ENCODE data around the gene LIPC.

The LIPC gene

DNA sequence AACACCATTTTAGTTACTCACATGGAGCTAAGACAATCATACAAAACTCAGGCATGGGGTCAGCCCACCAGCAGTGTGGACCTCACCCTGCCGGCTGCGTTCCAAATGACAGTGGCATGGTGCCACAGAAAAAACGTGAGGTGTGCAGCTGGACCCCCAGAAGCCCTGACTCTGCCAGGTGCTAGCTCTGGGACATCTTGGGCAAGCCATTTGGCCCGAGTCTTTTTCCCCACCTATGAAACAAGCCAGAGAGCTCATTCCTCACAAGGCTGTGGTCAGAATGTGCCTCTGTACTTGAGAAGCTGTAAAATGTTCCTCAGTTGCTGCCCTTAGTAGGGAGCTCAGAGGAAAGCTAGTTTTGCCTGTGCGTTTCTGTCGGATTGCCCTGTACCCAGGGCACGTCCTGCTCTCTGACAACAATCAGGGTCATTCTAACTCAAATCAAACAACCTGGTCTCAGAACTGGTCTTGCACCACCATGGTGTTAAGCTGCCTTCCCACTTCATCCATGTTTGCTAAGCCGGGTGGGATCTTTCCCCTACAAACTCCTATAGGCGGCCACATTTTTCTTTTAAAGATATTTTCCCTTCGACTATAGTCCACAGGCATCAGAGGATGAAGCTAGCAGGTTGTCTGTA lies 44.9 kb downstream of the LIPC start:
- DNase-seq, result no peak

DNA sequence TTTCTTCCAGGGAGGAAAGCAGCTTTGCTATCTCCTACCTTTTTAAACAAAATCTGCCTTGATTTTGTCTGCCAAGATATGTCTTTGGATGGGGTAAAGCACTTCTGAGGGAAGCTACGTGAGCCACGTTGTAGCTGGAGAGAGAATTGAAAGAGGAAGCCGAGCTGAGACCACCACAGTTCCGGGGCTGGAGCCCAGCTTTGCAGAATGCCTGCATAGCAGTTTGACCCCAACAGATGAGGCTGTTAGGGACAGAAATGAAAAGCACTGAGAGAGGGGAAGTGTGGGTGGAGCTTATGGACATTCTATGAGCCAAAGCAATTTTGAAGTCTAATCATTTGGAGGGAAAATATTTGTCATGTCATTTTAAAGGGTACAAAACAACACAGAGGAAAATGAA lies 45.4 kb downstream of the LIPC start:
- DNase-seq, result no peak

DNA sequence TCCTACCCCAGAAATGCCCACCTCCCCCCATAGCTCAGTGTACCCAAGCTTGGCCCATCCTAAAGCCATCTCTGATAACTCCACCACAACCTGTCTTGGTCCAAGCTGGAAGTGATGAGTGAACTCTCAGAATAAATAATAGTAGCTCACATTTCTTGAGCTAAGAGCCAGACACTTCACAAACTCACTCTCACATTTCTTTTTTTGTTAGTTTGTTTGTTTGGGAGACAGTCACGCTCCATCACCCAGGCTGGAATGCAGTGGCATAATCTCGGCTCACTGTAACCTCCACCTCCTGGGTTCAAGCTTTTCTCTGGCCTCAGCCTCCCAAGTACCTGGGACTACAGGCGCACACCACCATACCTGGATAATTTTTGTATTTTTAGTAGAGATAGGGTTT lies 46.2 kb downstream of the LIPC start:
- DNase-seq, result no peak

DNA sequence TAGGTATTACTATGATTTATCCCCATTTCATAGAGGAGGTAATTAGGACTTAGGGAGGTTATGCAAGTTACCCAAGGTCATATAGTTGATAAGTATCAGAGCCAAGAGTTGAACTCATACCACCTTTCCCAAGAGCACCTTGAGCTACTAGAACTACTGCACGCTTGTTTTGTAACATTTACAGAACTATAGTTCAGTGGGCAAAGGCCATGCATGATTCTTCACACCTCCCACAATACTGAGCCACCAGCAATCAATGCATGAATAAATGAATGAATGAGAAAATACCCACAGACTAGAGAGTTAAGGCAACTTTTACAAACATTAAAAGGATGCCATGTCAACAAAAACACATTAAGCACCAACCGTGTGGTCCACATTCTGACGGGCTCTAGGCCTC lies 46.8 kb downstream of the LIPC start:
- no peak for DNase-seq

DNA sequence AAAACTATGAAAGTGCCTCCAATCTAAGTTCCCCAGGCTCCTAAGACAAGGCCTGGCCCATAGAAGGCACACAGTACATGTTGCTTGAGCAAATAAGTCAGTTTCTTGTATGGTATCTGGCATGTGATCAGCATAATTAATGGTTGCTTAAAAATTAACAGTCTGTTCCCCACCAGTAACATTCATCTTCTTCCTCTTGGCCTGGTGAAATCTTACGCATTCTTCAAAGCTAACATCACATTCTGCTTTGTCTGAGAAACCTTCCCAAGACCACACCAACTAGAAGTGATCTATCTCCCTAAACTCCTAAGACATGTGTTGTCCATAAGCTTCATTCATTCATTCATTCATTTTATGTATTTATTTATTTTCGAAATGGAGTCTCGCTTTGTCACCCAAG lies 48.1 kb downstream of the LIPC start:
- no peak for DNase-seq

DNA sequence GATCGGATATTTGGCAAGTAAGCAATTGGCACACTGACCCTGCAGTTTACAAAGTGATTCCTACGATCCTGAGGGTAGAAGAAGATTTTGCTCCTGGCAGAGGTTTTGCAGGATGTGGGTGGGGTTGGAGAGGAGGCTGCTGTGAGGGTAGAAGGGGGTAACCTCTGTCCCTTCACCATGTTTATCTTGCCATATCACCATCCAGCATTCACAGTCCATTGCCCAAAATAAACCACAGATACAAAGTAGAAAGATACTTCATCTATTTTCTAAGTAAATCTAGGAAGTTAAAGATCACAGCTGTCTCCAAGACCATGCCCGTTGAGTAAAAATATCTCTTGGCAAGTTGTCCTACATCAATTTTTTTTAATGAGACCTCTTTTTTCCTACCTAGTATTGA lies 51.6 kb downstream of the LIPC start:
- DNase-seq, result no peak

DNA sequence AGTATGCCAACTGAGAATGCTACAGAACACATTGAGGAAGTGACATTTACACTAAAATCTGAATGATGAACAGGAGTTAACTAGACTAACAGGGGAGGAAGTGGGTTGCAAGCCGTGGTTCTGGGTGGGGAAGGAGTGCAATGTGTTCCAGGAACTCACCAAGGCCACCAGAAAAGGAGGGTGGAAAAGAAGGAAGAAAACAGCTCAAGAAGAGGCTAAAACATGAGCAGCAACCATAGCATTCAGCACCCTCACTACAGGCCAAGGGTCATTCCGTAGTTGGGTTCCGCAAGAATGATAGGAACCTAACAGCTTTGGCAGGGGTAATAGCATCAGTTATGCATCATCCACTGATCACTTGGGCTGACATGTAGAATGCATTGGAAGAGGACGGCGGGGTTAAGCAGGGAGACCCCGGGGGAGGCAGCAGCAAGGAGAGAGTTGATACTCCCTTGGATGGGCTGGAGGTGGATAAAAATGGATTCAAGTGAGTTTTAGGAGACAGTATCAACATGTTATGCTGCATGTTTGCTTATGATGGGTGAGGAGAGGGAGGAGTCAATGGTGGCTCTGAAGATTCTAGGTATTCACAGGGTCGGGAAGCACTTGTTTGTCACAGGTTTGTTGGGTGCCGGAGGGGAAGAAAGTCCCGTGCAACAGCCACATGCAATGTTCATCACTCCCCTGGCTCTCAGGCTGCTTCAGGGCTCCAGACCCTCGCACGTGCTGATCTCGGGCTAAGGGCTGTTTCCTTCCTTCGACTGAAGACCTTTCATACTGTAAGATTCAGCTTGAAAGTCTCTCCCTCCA lies 53.2 kb downstream of the LIPC start:
- DNase-seq, result no peak

DNA sequence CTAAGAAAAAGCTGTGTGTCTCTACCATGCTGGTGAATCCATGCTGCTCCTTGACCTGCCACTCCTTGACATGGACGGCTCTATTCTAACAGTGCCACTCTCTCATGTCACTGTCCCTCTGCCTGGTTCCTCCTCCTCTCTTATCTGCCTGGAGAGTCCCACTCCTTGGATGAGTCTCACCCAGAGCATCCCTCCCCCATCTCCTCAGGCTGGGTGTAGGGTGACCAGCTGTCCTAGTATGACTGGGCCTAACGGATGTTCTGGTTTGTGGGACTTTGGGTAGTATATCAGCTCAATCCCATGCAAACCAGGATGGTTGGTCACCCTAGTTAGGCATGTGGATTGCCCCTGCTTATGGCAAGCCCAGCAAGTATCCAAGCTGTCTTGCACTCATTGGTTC lies 54.3 kb downstream of the LIPC start:
- no peak for DNase-seq

DNA sequence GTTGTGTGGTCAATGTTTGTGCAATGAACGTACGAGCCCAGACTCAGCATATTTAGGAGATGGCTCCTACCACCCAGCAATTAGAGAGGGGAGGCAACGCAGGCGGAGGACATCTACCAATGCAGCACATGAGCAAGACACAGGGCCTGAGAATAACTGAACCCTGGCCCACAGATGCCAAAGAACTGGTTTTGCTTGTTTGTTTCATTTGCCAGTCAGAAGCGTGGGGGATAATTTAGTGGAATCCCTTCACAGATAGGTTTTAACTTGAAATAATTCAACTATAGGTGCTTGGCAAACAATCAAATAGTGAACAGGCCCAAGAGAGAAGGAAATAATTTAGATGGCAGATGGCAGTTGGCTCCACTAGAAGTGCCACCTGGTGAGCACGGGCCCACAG lies 54.8 kb downstream of the LIPC start:
- DNase-seq, result no peak

DNA sequence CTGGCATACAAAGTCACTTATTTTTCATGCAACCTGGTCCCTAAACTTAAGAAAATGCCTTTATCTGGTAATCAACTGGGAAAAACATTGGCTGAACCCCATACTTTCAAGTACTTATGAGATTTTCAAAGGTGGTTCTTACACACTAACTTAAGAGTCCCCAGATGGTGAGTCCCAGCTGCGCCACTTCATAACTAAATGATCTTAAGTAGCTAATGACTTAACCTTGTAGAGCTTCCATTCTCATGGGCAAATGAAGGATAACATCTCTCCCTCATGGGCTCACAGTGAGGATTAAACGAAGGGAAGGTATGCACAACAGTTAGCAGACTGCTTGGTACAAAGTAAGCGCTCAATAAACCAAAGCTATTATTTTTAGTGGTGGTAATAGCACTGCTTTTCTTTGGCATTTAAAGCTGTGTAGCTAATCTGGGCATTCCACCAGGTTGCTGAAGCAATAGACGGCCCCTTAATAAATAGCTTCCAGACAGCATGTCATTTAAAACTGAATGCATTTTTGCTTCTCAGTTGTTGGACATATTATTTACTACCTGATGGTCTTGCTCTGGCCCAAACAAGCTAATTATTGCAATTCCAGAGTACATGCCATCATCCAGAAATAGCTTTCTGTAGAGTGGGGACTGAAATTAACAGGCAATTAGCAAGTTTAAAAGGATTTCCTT lies 55.4 kb downstream of the LIPC start:
- no peak for DNase-seq

DNA sequence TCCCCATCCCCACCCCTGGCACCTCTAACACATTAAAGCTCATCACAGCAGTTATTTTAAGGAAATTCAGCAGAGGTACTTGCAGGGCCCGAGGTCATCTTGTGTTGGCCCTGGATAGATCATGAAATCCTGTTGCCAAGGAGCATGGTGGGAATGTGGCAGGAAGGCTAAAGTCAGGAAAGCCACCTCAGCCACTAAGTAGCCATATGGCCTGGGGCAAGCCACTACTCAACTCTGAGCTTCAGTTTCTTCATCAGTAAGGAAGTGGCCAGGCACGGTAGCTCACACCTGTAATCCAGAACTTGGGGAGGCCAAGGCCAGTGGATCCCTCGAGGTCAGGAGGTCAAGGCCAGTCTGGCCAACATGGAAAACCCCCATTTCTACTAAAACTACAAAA lies 55.9 kb downstream of the LIPC start:
- DNase-seq, result no peak

DNA sequence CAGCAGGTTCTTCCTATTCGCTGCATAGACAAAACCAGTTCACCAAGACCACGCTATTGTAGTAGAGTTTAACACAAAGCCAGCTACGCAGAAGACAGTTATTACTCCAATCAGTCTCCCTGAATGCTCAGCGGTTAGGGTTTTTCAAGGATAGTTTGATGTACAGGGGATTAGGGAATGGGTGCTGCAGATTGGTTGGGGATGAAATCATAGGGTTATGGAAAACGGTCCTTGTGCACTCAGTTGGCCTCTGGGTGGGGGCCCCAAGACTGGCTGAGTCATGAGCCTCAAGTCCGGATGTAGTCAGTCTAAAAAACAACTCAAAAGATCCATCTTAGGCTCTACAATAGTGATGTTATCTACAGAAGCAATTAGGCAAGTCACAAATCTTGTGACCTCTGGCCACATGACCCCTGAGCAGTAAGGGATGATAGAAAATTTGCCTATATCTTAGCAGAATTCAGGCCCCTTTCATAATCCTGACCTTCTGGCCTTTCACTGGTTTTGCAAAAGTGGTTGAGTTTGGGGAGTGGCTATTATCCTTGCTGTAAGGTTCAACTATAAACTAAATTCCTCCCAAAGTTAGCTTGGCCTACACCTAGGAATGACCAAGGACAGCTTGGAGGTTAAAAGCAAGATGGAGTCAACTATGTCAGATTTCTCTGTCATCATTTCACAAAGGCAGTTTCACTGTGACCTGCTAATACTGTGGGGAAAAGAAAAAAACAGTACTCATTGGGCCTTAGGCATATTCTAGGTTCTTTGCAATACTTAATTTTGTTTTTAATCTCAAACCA lies 57.7 kb downstream of the LIPC start:
- DNase-seq, result no peak

DNA sequence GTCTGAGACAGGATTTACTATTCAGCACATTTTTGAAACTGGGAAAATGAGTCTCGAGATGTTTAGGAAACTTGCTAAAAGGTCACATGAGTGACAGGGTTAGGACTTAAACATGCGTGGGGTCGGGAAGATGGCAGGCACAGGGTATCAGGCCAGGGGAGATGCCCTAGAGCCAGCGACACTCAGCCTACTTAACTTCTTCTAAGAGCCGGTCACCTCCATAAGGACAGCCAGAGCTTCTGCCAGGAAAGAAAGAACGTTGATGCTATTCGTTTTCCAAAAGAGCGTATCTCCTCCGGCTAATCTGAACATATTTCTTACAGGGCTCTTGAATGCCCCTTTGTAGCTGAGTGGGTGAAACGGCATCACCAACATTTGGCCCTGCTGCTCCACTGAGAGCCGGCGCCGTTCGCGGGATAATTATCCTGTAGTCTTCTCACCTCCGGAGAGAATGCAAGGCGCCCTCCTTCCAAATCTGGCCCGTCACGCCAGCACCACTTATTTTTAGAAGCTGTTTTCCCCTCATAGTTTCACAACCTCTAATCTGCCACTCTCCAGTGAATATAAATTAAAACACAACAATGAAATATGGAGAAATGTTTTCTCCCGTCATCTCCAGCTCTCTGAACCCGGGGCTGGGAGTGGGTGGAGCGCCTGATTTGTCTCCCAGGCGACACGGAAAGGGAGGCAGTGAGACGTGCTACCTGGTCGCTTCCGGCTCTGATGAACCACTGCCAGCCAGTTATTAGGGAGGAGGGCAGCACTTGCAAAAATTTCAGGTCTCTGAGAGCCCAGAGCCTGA lies 58.5 kb downstream of the LIPC start:
- no peak for DNase-seq

DNA sequence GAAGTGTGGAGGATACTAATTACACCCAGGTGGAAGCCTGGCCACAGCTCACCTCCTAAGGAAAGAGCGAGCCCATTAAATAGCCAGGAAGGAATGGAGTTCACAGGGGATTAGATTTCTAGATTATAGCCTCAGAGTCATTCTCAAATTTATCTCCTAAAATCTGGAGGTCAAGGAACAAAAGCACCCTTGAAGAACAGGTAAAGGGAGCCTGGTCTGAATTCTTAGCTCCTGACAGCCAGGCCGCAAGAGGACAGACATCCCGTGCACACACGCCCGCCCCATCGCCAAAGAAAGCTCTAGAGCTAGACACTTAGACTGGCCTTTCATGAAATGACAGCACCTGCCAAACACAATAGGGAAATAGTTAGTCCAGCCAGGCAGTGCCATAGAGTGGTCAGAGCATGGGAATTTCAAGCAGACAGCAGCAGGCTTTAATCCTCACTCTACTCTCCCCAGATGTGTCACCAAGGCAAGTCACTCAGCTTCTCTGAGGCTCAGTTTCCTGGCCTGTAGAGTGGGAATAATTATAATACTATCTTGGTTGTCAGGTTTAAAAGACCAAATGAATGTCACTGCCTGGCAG lies 59.2 kb downstream of the LIPC start:
- DNase-seq, result no peak

DNA sequence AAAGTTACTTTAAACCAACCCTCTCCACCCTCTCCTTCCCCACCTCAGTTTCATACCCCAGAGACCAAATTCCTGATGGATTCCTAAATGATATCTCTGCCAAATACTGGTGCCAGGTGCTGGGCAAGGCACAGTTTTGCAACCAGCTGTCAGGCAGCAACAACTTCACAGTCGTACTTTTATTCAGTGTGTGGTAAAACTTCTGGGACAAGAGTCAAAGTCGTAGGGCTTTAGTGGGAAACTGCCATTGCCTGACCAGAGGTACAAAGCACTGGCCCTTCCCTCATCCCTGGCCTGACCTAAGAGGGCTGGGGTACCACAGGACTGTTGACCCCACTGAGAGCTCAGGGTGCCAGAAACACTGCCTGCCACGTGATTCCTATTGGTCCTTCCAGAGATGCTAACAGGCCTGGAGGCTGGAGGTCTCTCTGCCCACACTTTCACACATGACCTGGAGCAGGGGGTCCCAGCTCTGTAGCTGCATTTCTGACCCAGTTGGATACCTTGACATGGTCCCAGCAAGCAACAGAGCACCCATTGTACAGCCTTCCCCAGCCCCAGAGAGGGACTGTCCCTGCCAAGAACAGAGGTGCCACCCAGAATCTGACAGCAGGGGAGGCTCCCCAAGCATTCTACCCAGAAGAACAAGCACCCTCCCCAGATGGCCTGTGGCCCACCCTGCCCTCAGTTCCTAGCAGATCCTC lies 59.9 kb downstream of the LIPC start:
- DNase-seq, result no peak

DNA sequence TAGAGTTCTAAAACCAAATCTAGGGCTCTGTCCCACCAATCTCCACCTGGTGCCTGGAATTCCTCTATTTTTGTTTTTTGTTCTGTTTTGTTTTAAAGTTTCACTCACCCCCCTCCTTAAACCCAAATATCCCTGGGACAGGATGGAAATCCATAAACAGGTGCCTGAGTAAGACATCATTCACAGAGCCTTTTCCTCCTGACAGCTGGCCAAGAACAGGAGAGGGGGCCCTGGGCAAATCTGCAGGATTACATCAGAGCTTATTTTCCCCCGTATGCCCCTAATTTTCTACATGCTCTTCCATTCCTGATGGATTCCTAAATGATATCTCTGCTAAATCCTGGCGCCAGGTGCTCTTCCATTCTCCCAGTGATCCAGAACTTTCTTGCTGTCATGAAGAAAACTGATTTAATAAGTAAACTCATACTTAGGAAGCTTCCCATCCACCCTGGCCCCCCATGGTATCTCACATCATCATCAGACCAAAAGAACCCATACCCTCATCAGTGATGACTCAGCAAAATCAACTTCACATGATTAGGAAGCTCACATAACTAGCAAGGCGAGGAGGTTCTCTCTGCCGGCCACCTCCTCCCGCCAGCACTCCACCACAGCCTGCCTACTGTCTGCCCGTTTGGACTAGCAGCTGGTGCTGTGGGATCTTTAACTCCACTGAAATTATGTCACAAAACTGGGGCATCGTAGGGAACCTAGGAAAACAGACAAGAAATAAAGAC lies 61.0 kb downstream of the LIPC start:
- no peak for DNase-seq

DNA sequence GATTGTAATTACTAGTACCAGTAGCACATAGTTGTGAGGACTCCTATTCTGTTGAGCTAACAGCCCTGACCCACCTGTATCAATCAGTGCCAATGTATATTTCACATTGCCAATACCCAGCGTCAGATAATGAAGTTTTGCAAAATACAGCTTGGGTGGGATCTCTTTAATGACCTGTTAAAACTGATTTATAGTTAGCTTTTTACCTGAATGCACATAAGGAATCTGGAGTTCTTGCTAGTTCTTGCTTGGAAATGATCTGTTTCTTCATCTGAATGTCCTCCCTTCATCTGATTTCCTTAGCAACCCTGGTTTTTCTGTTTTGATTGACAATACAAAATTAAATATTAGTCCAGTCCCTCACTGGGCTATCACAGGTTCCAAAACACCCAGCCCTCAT lies 62.8 kb downstream of the LIPC start:
- no peak for DNase-seq

DNA sequence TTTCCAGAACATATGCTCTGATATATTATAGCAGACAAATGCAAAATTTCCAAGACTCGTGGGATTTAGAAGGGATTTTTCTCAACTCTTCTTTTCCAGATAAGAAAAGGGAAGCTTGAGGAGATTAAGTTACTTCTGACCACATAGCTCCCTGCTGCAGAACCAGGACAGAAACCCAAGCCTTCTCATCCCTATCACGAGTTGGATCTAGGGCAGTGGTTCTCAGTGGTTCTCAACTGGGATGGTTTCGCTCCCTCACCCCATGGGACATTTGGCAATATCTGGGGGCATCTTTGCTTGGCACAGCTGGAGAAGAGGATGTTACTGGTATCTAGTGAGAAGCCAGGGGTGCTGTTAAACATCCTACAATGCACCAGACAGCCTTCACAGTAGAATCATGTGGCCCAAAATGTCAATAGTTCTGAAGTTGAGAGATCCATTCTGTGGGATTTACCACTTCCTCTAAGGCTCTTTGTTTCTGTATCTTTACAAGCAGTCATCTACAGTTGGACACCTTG lies 64.2 kb downstream of the LIPC start:
- DNase-seq, result no peak

DNA sequence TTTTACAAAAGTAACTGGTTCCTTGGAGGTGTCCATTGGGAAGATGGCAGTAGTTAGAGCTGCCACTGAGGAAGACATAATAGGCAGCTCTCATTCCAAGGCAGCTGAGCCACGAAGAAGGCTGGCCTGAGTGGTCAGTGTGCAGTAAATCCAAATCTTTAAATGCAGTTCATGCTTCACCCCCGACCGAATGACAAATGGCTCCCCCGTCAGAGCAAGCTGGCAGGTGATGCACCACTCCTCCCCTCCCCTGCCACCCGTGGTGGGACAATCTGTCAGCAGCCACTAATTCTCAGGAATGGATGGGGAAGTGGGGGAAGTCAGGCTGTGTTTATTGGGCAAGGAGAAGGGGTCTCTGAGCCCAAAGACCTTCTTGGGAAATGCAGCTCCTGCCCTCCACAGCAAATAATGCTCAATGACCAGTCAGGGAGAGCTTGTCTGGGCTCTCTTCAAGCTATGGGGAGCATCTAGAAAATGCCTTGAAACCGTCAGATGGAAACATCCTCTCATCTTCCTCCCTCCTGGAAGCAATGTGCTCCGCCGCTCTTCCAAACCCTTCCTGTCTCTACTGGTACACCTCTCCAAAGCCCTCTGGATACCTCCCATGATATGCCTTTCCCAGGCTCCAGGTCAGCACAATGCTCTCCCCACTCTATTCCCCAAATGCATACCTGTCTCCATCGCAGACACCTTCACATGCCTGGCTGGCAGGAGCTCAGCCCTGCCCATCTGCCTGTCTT lies 65.4 kb downstream of the LIPC start:
- DNase-seq, result no peak

Data from activated effector memory CD4-positive, alpha-beta T cell treated with anti-CD3 and anti-CD28 coated beads, Interleukin-2, amount 50 U/mL, for 16 hours (primary cell).